ENCODE measurements around the gene MTG1.

MTG1 gene

GRCh38 chr10:133442967-133443924, 49.3 kb downstream of the MTG1 start:
- no peak for DNase-seq (ENCODE audit: low read depth)
- no peak overlapping the region for H3K4me3 ChIP-seq (ENCODE audit: low read depth, low read length)
- no peak for TF ChIP-seq CTCF (IDR thresholded peaks at IDR 0.05; ENCODE audit: insufficient read depth, low read depth, low read length, missing control alignments)

- TF ChIP-seq CTCF (IDR thresholded peaks at IDR 0.05; ENCODE audit: insufficient read depth, low read depth, low read length, missing control alignments), result no peak
- no peak for DNase-seq (ENCODE audit: low read depth)
These were observed 50.6 kb downstream of the MTG1 start for GRCh38 chr10:133444342-133445267.

GRCh38 chr10:133445268-133445732, 51.3 kb downstream of the MTG1 start:
- no peak overlapping the region for H3K4me3 ChIP-seq (ENCODE audit: low read depth, low read length)
- TF ChIP-seq CTCF (IDR thresholded peaks at IDR 0.05; ENCODE audit: insufficient read depth, low read depth, low read length, missing control alignments), result no peak
- no peak for DNase-seq (ENCODE audit: low read depth)

More at GRCh38 chr10:133444342-133445267, 50.6 kb downstream of the MTG1 start:
- H3K4me3 ChIP-seq (ENCODE audit: low read depth, low read length), result no peak overlapping the region

GRCh38 chr10:133445751-133446708, 52.1 kb downstream of the MTG1 start:
- no peak overlapping the region for H3K4me3 ChIP-seq (ENCODE audit: low read depth, low read length)
- no peak for DNase-seq (ENCODE audit: low read depth)
- TF ChIP-seq CTCF (IDR thresholded peaks at IDR 0.05; ENCODE audit: insufficient read depth, low read depth, low read length, missing control alignments), result no peak

- no peak overlapping the region for H3K4me3 ChIP-seq (ENCODE audit: low read depth, low read length)
- no peak for TF ChIP-seq CTCF (IDR thresholded peaks at IDR 0.05; ENCODE audit: insufficient read depth, low read depth, low read length, missing control alignments)
- DNase-seq (ENCODE audit: low read depth), result no peak
These were observed 53.0 kb downstream of the MTG1 start for GRCh38 chr10:133446979-133447378.

DNA sequence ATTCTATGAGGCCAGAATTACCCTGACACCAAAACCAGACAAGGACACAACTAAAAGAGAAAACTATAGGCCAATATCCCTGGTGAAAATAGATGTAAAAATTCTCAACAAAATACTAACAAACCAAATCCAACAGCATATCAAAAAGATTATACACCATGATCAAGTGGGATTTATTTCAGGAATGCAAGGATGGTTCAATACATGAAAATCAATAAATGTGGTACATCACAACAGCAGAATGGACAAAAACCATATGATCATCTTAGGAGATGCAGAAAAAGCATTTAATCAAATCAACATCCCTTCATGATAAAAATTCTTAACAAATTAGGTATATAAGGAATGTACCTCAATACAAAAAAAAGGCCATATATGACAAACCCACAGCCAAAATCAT, 54.2 kb downstream of the MTG1 start:
- no peak for TF ChIP-seq CTCF (IDR thresholded peaks at IDR 0.05; ENCODE audit: insufficient read depth, low read depth, low read length, missing control alignments)

More for the DNA sequence above, 54.2 kb downstream of the MTG1 start:
- DNase-seq (ENCODE audit: low read depth), result no peak
- H3K4me3 ChIP-seq (ENCODE audit: low read depth, low read length), result no peak overlapping the region
